GM18517 (cell line): Measurements from ENCODE around the gene MAP2K4.
"Not testable (repeated sequence)": the region's sequence is repeated elsewhere in the genome, so short reads cannot be mapped to it uniquely, and the experiment has no call there.

Experiments
- ATAC-seq: cut with Tn5 transposase; IDR thresholded peaks from one replicate; pipeline ENCODE4 v1.9.1; 2021; ENCODE audit warnings: mild to moderate bottlenecking, moderate library complexity; ENCODE audit not compliant: unreplicated experiment

Gene MAP2K4

GRCh38 chr17:12020642-12021622 is at the start of gene MAP2K4:
MAP2K4 (plus strand) TSS chr17:12020877; CDS start chr17:12020887, 10 bp downstream.
- ATAC-seq = peak; percentile 79

- ATAC-seq = not testable (repeated sequence)
Observed at GRCh38 chr17:11972741-11973140, 47.9 kb upstream of the MAP2K4 start.

DNA sequence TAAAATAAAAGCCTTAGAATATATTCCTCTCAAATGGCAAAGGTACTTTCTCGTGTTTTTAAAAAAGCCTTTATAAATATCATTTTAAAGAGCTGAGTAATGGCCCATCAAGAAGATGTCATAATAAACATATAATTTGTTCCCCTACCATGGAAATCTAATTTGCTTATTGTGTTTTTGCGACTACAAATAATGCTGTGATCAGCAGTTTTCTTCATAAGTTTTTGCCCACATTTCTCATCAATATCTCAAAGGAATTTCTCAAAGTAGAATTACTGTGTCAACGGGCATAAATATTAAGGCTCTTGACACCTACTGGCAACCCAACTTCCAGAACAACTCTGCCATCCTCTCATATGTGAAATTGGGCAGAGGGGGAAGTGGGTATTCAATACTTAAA is 40.9 kb upstream of the MAP2K4 start:
- no peak for ATAC-seq

- no peak for ATAC-seq
Observed at GRCh38 chr17:11980813-11981212, 39.9 kb upstream of the MAP2K4 start.

GRCh38 chr17:11981862-11982261 is 38.8 kb upstream of the MAP2K4 start:
- no peak for ATAC-seq

DNA sequence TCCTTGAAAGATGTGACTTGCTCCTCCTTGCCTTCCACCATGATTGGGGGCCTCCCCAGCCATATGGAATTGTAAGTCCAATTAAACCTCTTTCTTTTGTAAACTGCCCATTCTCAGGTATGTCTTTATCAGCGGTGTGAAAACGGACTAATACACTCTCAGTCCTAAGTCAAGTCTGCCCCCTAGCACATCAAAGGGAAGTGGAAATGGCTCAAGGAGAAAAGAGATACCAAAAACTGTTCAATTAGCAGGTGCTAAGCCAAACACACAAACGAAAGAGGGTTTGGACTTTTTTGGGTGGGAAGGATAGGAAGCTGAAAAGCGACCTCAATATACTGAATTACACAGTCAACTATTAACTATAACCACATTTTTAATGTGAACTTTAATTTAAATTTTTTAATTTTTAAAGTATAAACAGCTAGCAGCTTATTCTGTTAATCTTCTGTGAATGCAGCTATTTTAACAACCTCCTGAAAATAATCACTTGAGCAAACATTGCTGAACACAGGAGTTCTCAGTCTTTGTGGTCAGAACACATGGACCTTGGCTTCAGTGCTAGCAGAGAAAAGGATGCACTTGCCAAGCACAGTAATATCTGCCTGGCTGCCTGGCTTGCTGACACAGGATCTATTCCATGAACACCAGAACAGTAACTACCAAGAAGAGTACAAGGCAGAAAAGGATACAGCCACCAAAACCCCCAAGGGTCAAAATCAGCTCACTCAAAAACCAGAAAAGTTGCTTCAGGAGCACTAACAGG is 34.3 kb upstream of the MAP2K4 start:
- ATAC-seq = no peak

DNA sequence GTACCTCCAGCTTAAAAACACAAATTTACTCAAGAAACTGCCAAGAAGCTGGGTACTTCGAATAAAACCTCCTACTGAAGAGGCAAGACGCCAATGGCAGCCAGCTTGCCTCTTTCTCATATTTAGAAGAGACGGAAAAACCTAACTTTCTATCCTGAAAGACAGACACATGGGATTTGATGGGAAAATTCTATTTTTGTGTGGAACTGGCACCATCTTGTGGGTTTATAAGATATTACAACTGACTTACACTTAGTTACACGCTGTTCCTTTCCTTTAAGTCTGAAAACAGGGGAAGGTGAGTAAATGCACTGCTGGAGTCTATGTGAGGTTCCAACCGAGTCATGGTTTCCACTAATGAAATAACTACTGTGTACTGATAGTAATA is 33.7 kb upstream of the MAP2K4 start:
- ATAC-seq = no peak

DNA sequence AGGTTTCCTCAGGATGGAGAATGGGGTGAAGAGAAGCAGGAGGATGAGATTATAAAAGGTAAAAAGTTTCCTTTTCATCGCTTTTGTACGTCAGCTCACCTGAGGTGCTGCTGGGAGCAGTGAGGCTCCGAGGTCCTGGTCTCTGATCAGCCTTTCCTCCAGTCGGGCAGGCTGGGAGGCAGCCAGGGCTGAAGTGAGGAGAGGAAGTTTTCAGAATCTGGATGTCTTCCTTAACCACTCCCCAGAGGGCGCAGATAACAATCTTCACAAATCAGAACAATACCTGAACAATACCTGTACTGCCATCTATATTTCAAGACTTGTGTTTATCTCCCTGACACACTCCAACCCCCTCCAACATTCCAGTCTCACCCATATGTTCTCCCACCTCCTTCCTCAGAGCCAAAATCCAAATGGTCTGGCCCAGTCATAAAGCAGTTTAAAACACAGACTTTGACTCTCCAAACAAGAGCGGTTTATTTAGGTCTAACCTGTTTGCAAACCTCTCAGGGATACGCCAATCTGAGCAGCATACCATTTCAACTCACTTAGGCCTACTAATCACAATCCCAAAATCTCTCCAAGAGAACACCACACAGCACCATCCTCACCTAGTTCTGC is 30.2 kb upstream of the MAP2K4 start:
- ATAC-seq = no peak

DNA sequence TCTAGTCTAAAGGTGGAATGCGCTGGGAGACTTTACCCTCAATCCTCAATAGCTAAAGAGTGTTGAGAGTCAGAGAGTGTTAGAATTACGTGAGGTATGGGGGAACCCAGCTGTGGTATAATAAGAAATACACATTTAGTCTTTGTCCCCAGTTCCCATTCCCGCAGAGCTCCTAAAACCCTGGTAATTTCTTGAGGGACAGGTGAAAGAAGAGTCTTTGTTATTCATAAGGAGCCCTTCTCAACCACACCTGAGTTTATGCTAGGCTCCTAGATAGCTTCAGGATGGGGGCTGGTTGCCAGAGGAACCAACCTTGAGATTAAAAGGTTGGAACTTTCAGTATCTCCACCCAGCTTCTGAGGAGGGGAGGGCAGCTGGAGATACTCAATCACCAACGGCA is 29.2 kb upstream of the MAP2K4 start:
- ATAC-seq = no peak

GRCh38 chr17:11996722-11997146 is 23.9 kb upstream of the MAP2K4 start:
- peak; percentile 49 for ATAC-seq

DNA sequence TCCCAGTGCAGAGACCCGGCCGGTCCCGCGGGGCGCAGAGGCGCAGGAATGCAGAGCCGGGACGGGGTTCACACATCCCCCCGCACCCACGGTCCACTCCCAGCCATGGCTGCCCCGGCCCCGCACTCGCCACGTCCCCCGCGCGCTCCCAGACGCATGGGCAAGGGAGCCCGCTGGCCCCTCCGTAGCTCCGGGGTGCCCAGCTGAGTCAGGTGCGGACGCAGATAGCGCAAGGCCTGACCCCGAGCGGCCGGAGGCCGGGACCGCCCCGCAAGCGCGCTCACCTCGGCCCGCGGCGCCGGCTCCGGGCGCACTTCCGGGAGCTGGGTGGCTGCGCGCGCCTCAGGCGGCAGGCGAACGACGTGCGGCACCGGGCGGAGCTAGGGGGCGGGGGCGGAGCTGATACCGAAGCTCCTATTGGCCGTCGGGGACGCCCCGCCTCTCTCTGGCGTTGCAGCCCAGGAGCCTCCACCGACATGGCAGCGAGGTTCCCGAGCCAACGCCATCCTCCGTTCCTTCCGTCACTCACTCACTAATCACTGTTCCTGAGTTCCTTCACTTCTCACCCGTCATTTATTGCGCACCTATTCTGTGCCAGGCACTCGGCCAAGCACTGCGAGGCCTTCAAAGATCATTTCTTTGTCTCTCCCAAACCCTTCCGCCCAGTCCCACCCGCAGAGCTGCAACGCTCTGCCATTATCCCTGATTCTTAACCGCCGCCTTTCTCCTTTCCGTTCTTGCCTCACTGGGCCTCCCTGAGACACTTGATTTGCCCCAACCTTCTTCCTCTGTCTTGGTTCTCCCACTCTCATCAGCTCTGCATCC is 23.3 kb upstream of the MAP2K4 start, which contains the start of gene ZNF18:
ZNF18 (minus strand) TSS at position 329 of the 825 bp plus-strand sequence. CDS start 4,646 bp downstream, outside the sequence.
- ATAC-seq = peak; percentile 92

DNA sequence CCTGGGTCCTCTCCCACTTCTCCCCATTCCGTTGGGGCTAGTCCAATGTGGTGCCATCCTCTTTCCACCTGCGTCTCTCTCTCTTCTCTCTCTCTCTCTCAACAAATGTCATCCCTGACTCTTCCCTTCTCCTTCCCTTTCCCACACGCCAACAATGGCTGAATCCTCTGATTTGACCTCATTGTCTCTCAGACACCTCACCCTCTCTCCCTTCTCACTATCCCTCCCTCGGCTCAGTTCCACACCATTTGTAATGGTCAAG is 22.8 kb upstream of the MAP2K4 start:
- no peak for ATAC-seq

DNA sequence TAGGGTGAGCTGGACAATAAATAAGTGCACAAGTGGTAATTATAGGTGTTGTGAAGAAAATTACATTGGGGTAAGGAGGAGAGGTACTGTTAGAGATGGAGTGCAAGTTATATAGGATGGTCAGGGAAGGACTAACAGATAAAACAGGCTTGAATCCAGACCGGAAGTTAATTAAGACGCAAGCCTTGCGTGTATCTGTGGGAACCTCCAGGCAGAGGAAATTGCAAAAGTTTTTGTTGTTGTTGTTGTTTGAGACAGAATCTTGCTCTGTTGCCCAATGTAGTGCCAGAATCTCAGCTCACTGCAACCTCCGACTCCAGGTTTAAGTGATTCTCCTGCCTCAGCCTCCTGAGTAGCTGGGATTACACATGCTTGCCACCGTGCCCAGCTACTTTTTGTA is 21.0 kb upstream of the MAP2K4 start:
- ATAC-seq = no peak

DNA sequence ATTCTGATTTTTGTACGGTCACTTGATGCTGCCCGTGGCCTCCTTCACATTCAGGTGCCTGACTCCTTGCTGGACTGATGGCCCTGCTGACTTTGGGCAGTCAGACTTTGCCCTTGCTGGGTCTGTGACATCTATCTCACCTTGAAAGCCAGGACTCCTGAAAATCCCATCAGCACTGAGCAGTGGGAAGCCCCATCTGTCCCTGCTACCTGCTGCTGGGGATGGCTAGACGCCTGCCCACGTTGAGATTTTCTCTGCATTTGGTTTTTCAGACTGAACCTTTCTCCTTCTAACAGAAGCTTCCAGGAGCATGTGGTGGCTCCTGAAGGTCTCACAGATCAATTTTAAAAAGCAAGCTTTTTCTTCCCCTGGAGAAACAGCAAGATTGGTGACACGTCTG is 13.2 kb upstream of the MAP2K4 start:
- ATAC-seq = no peak

DNA sequence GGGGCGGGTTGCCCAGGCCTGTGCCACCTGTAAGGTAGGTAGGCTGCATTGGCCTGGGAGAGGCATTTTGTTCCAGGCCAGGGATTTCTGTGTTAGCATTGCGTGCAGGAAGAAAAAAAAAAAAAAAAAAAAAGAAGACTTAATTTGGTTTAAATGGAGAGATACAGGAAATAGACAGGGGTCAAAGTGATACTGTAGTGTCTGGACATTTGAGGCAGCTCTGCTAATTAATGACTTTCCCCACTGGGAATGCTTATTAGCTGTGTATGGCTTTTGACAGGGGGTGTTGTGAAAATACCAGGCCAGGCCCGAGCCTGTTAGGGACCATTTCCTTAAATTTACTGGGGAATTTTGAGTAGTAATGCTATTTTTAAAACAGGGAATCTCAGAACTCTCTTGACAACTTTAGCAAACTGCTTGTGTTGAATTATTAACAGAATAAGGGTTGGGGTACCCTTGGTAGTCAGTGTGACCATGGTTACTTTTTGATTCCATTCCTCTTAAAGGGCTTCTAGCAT is 1.0 kb downstream of the MAP2K4 start:
- ATAC-seq = no peak

GRCh38 chr17:12022310-12022709 is 1.6 kb downstream of the MAP2K4 start:
- ATAC-seq = no peak

DNA sequence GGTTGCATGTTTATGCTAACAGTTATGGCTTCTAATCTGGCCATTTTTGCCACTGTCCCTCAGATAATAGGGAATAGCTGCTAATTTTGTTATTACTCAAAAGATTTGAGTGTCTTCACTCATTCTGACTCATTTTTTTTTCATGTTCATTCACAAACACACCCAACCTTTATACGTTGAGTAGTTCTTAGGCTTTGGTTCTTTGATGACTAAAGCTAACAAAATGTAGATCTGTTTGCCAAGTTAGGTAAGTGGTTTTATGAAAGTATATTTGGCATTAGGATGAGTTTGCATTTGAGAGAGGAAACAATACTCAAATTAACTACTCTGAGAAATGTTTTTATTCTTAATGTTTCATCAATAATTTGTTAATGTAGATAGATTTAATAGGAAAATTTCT is 3.6 kb downstream of the MAP2K4 start:
- ATAC-seq = no peak

- ATAC-seq = no peak
Observed at GRCh38 chr17:12027658-12028057, 7.0 kb downstream of the MAP2K4 start.

DNA sequence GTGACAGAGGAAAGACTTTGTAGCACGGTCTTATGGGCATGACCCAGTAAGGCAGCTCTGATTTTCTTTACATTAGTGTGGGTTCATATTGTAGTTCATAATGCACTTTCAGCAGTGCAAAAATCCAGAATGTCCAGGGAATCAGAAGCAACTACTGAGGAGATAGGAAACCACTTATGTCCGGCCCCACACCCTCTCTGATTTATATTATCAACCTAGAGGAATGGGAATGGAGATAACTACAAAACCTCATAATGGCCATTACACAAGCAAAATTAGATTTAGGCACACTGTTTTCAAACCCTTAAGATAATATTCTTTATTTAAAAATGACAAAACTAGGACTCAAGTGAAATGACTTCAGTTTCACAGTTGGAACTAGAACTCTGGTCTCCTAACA is 7.9 kb downstream of the MAP2K4 start:
- ATAC-seq = no peak

GRCh38 chr17:12034538-12034937 is 13.9 kb downstream of the MAP2K4 start:
- ATAC-seq = no peak
